Activated CD8-positive, alpha-beta T cell treated with anti-CD3 and anti-CD28 coated beads for 36 hours (primary cell): Measurements from ENCODE around the gene CAMTA1. TPM values are rescaled to one million over a fixed set of nuclear protein-coding genes. Genes with fewer than 3 reads are reported as not detected.

Source experiments
- ATAC-seq: fragments of 200-7000 bp; cut with Tn5 transposase; one replicate; pipeline ENCODE4 v1.10.0; 2021; ENCODE audit warnings: mild to moderate bottlenecking, moderate library complexity
- CTCF ChIA-PET: fragments of 350-600 bp; sonication (Branson Sonifier 250); formaldehyde crosslinking; loops from one replicate; lab custom pipeline; 2021; ENCODE audit warnings: antibody characterized with exemption; lab: Charles Lee
- POLR2A ChIA-PET: fragments of 350-600 bp; sonication (Branson Sonifier 250); formaldehyde crosslinking; loops from one replicate; lab custom pipeline; 2021; ENCODE audit warnings: antibody characterized with exemption; lab: Charles Lee
- DNase-seq: peaks from one replicate; pipeline ENCODE4 v3.0.0-alpha.2; 2020
- H3K27ac Mint-ChIP-seq: one replicate; pipeline ENCODE4 v1.8.0; 2021; ENCODE audit warnings: mild to moderate bottlenecking, mixed read lengths
- H3K27me3 Mint-ChIP-seq: one replicate; pipeline ENCODE4 v1.8.0; 2021; ENCODE audit warnings: mixed read lengths
- H3K36me3 Mint-ChIP-seq: one replicate; pipeline ENCODE4 v1.8.0; 2021; ENCODE audit warnings: low read depth, mixed read lengths
- H3K4me1 Mint-ChIP-seq: one replicate; pipeline ENCODE4 v1.8.0; 2021; ENCODE audit warnings: low read depth, mixed read lengths
- H3K4me3 Mint-ChIP-seq: one replicate; pipeline ENCODE4 v1.8.0; 2021; ENCODE audit warnings: mild to moderate bottlenecking, moderate library complexity, mixed read lengths
- H3K9me3 Mint-ChIP-seq: one replicate; pipeline ENCODE4 v1.8.0; 2021; ENCODE audit warnings: mixed read lengths
- CTCF ChIP-seq: fragments of 200-600 bp; IDR thresholded peaks from one replicate; pipeline ENCODE4 v1.8.0; 2022; ENCODE audit warnings: antibody characterized with exemption, mild to moderate bottlenecking
- intact Hi-C: fragments of 100-400 bp; cut with micrococcal nuclease; formaldehyde crosslinking; loops from one replicate; pipeline ENCODE4 v1.10.0; 2022
- total RNA-seq, 2 experiments: library from RNA; stranded (reverse); gene quantifications; one replicate each; pipeline ENCODE4 v1.2.3, GENCODE V29; 2021

The CAMTA1 gene
- total RNA-seq, 2 experiments from 2014 or later, result 67.7 to 70.9 TPM

GRCh38 chr1:7039590-7040220 lies 254.5 kb downstream of the CAMTA1 start:
- Mint-ChIP-seq H3K9me3 (no peaks in the 10 kb centered on the region), H3K4me3 (no peak overlapping the region), H3K36me3 (no peaks in the 10 kb centered on the region), H3K4me1 (no peaks in the 10 kb centered on the region), H3K27me3 (peaks cover 2% of the 10 kb centered on the region), H3K27ac (no peak overlapping the region)
- no peak for ATAC-seq
- no peak for TF ChIP-seq CTCF
- intact Hi-C loops, result no loop called here
- CTCF ChIA-PET, result no interaction called here
- POLR2A ChIA-PET, result no interaction called here
- no peak for DNase-seq

GRCh38 chr1:7040969-7041695 lies 255.9 kb downstream of the CAMTA1 start:
- H3K27ac Mint-ChIP-seq, result no peak overlapping the region
- POLR2A ChIA-PET, result no interaction called here
- no peak overlapping the region for H3K4me3 Mint-ChIP-seq
- DNase-seq, result no peak
- intact Hi-C loops, result no loop called here
- H3K9me3 Mint-ChIP-seq, result no peaks in the 10 kb centered on the region
- ATAC-seq, result no peak
- TF ChIP-seq CTCF, result no peak
- CTCF ChIA-PET, result interaction anchor here (1.3 to 2.4 kb wide), 4 partner anchors 29 to 170 kb away, joined by 3 to 17 read pairs (median 4); no protein-coding TSS in a partner anchor
- H3K36me3 Mint-ChIP-seq, result no peaks in the 10 kb centered on the region
- H3K27me3 Mint-ChIP-seq, result peaks cover 3% of the 10 kb centered on the region
- H3K4me1 Mint-ChIP-seq, result no peaks in the 10 kb centered on the region

GRCh38 chr1:7042322-7043190 lies 257.3 kb downstream of the CAMTA1 start:
- ATAC-seq (no peak), DNase-seq (no peak)
- H3K27me3 Mint-ChIP-seq, result peaks cover 5% of the 10 kb centered on the region
- H3K27ac Mint-ChIP-seq, result no peak overlapping the region
- no peaks in the 10 kb centered on the region for H3K9me3 Mint-ChIP-seq
- no peaks in the 10 kb centered on the region for H3K4me1 Mint-ChIP-seq
- POLR2A ChIA-PET, result interaction anchor here (0.6 kb wide), 1 partner anchor 286 kb away, joined by 3 read pairs; no protein-coding TSS in a partner anchor
- intact Hi-C loops, result no loop called here
- H3K4me3 Mint-ChIP-seq, result no peak overlapping the region
- peak; percentile 52 for TF ChIP-seq CTCF
- CTCF ChIA-PET, result interaction anchor here (0.7 to 2.9 kb wide), 17 partner anchors 10 to 605 kb away, joined by 3 to 18 read pairs (median 3); no protein-coding TSS in a partner anchor
- H3K36me3 Mint-ChIP-seq, result no peaks in the 10 kb centered on the region

- H3K4me1 Mint-ChIP-seq, result no peaks in the 10 kb centered on the region
- H3K4me3 Mint-ChIP-seq, result no peak overlapping the region
- no peaks in the 10 kb centered on the region for H3K9me3 Mint-ChIP-seq
- no peak overlapping the region for H3K27ac Mint-ChIP-seq
- no peak for TF ChIP-seq CTCF
- peaks cover 5% of the 10 kb centered on the region for H3K27me3 Mint-ChIP-seq
- POLR2A ChIA-PET, result no interaction called here
- no peak for ATAC-seq
- DNase-seq, result no peak
- CTCF ChIA-PET, result interaction anchor here (0.9 to 2.9 kb wide), 7 partner anchors 11 to 604 kb away, joined by 3 to 18 read pairs (median 5); no protein-coding TSS in a partner anchor
- intact Hi-C loops, result no loop called here
- H3K36me3 Mint-ChIP-seq, result no peaks in the 10 kb centered on the region
These were observed 257.9 kb downstream of the CAMTA1 start for GRCh38 chr1:7043191-7043549.
